Measurements from ENCODE around the gene MRPS10. TPM values are rescaled to one million over a fixed set of nuclear protein-coding genes. Genes with fewer than 3 reads are reported as not detected.
"Not testable (repeated sequence)": the region's sequence is repeated elsewhere in the genome, so short reads cannot be mapped to it uniquely, and the experiment has no call there.

The MRPS10 gene
- polyA plus RNA-seq, 3 donors: 10.6 to 33.4 (median 22.9) TPM

GRCh38 chr6:42193491-42193894 is 24.2 kb downstream of the MRPS10 start:
- WGBS, 3 donors: 40 to 59% (median 52%) methylated on average over 8 of the region's 8 CpGs
- H3K27ac ChIP-seq (ENCODE audit: low read depth, low read length): no peak overlapping the region

- H3K27ac ChIP-seq (ENCODE audit: low read depth, low read length): not testable (repeated sequence)
- WGBS, 3 donors: 88 to 94% (median 93%) methylated on average over 5 of the region's 5 CpGs
These were observed 25.3 kb downstream of the MRPS10 start for GRCh38 chr6:42192385-42192784.

- no peak overlapping the region for H3K27ac ChIP-seq (ENCODE audit: low read depth, low read length)
- 72 to 79% (median 76%) methylated on average over 5 of the region's 5 CpGs for WGBS, 3 donors
These were observed 27.0 kb downstream of the MRPS10 start for GRCh38 chr6:42190554-42191183.

GRCh38 chr6:42188406-42188805 is 29.3 kb downstream of the MRPS10 start:
- WGBS, 3 donors: 77 to 89% (median 87%) methylated on average over 6 of the region's 6 CpGs

GRCh38 chr6:42185597-42185996 is 32.1 kb downstream of the MRPS10 start:
- 58 to 80% (median 64%) methylated on average over 10 of the region's 10 CpGs for WGBS, 3 donors
- H3K27ac ChIP-seq (ENCODE audit: low read depth, low read length): no peak overlapping the region

More at GRCh38 chr6:42188406-42188805, 29.3 kb downstream of the MRPS10 start:
- H3K27ac ChIP-seq (ENCODE audit: low read depth, low read length): no peak overlapping the region

GRCh38 chr6:42184475-42184874 is 33.2 kb downstream of the MRPS10 start:
- 79 to 93% (median 89%) methylated on average over 4 of the region's 4 CpGs for WGBS, 3 donors
- H3K27ac ChIP-seq (ENCODE audit: low read depth, low read length): no peak overlapping the region

- 40 to 69% (median 63%) methylated on average over 5 of the region's 5 CpGs for WGBS, 3 donors
- no peak overlapping the region for H3K27ac ChIP-seq (ENCODE audit: low read depth, low read length)
These were observed 35.6 kb downstream of the MRPS10 start for GRCh38 chr6:42182101-42182500.

GRCh38 chr6:42179945-42180313 is 37.7 kb downstream of the MRPS10 start:
- no peak overlapping the region for H3K27ac ChIP-seq (ENCODE audit: low read depth, low read length)
- 75 to 82% (median 82%) methylated on average over 3 of the region's 3 CpGs for WGBS, 3 donors

- H3K27ac ChIP-seq (ENCODE audit: low read depth, low read length): no peak overlapping the region
- 83 to 91% (median 86%) methylated on average over 20 of the region's 20 CpGs for WGBS, 3 donors
These were observed 38.3 kb downstream of the MRPS10 start for GRCh38 chr6:42179261-42179944.

GRCh38 chr6:42177514-42178364 is 39.9 kb downstream of the MRPS10 start:
- 21 to 26% (median 25%) methylated on average over 27 of the region's 27 CpGs for WGBS, 3 donors
- H3K27ac ChIP-seq (ENCODE audit: low read depth, low read length): no peak overlapping the region

- H3K27ac ChIP-seq (ENCODE audit: low read depth, low read length): no peak overlapping the region
These were observed 40.7 kb downstream of the MRPS10 start for GRCh38 chr6:42176981-42177380.

- no peak overlapping the region for H3K27ac ChIP-seq (ENCODE audit: low read depth, low read length)
- 70 to 80% (median 73%) methylated on average over 5 of the region's 5 CpGs for WGBS, 3 donors
These were observed 41.8 kb downstream of the MRPS10 start for GRCh38 chr6:42175860-42176259.

- no peak within 1 kb of the TSS for H3K27ac ChIP-seq (ENCODE audit: low read depth, low read length)
- WGBS, 3 donors: 81 to 94% (median 83%) methylated on average over 2 of the region's 2 CpGs
These were observed 44.6 kb downstream of the MRPS10 start, which contains the start of gene GUCA1A for GRCh38 chr6:42173101-42173500. Gene GUCA1A, plus strand, starts transcription at chr6:42173364. Its CDS starts 250 bp downstream, at chr6:42173614.

GRCh38 chr6:42171813-42172581 is 45.7 kb downstream of the MRPS10 start:
- WGBS, 3 donors: 77 to 94% (median 93%) methylated on average over 7 of the region's 7 CpGs
- no peak overlapping the region for H3K27ac ChIP-seq (ENCODE audit: low read depth, low read length)

- not testable (repeated sequence) for H3K27ac ChIP-seq (ENCODE audit: low read depth, low read length)
- WGBS, 3 donors: 50 to 99% (median 79%) methylated on average over 2 of the region's 2 CpGs
These were observed 47.9 kb downstream of the MRPS10 start for GRCh38 chr6:42169780-42170179.

- no peak overlapping the region for H3K27ac ChIP-seq (ENCODE audit: low read depth, low read length)
- 66 to 81% (median 76%) methylated on average over 6 of the region's 6 CpGs for WGBS, 3 donors
These were observed 49.0 kb downstream of the MRPS10 start for GRCh38 chr6:42168650-42169049.

- no peak overlapping the region for H3K27ac ChIP-seq (ENCODE audit: low read depth, low read length)
- WGBS, 3 donors: 10 to 14% (median 14%) methylated on average over 8 of the region's 8 CpGs
These were observed 51.1 kb downstream of the MRPS10 start for GRCh38 chr6:42166444-42167141.

- WGBS, 3 donors: 78 to 88% (median 79%) methylated on average over 9 of the region's 9 CpGs
- no peak overlapping the region for H3K27ac ChIP-seq (ENCODE audit: low read depth, low read length)
These were observed 52.6 kb downstream of the MRPS10 start for GRCh38 chr6:42165016-42165415.
